ENCODE measurements around the gene DHX36.

DHX36 gene

GRCh38 chr3:154285221-154285620 lies 39.1 kb downstream of the DHX36 start:
- no peak overlapping the region for H3K27ac ChIP-seq (ENCODE audit: low read depth, low read length)
- H3K36me3 ChIP-seq (ENCODE audit: insufficient read depth, low read length), result peaks cover 100% of the 10 kb centered on the region
- H3K4me1 ChIP-seq (ENCODE audit: insufficient read depth, low read length), result no peaks in the 10 kb centered on the region
- H3K9ac ChIP-seq (ENCODE audit: low read depth, low read length), result no peak overlapping the region
- no peaks in the 10 kb centered on the region for H3K9me3 ChIP-seq (ENCODE audit: insufficient read depth, low read depth, low read length)
- H3K4me3 ChIP-seq (ENCODE audit: low read length), result no peak overlapping the region
- no peaks in the 10 kb centered on the region for H3K27me3 ChIP-seq (ENCODE audit: insufficient read depth, low read length)
- 92% methylated on average over 2 of the region's 2 CpGs for WGBS

- Histone ChIP-seq H3K4me3 (ENCODE audit: low read length) (no peak overlapping the region), H3K9ac (ENCODE audit: low read depth, low read length) (no peak overlapping the region), H3K36me3 (ENCODE audit: insufficient read depth, low read length) (peaks cover 100% of the 10 kb centered on the region), H3K4me1 (ENCODE audit: insufficient read depth, low read length) (no peaks in the 10 kb centered on the region), H3K9me3 (ENCODE audit: insufficient read depth, low read depth, low read length) (no peaks in the 10 kb centered on the region), H3K27me3 (ENCODE audit: insufficient read depth, low read length) (no peaks in the 10 kb centered on the region), H3K27ac (ENCODE audit: low read depth, low read length) (no peak overlapping the region)
- WGBS, result no CpG with 5 or more reads among the region's 1 CpG
Measured at GRCh38 chr3:154280161-154280560, 44.1 kb downstream of the DHX36 start.

GRCh38 chr3:154275965-154276364 lies 48.3 kb downstream of the DHX36 start:
- Histone ChIP-seq H3K27me3 (ENCODE audit: insufficient read depth, low read length) (no peaks in the 10 kb centered on the region), H3K4me1 (ENCODE audit: insufficient read depth, low read length) (no peaks in the 10 kb centered on the region), H3K9me3 (ENCODE audit: insufficient read depth, low read depth, low read length) (no peaks in the 10 kb centered on the region), H3K27ac (ENCODE audit: low read depth, low read length) (no peak overlapping the region), H3K4me3 (ENCODE audit: low read length) (no peak overlapping the region), H3K9ac (ENCODE audit: low read depth, low read length) (no peak overlapping the region), H3K36me3 (ENCODE audit: insufficient read depth, low read length) (peaks cover 100% of the 10 kb centered on the region)
- 96% methylated on average over 2 of the region's 2 CpGs for WGBS

GRCh38 chr3:154275292-154275691 lies 49.0 kb downstream of the DHX36 start:
- Histone ChIP-seq H3K9me3 (ENCODE audit: insufficient read depth, low read depth, low read length) (no peaks in the 10 kb centered on the region; the same call in 1 of the 2 replicates), H3K27ac (ENCODE audit: low read depth, low read length) (no peak overlapping the region), H3K36me3 (ENCODE audit: insufficient read depth, low read length) (peaks cover 99% of the 10 kb centered on the region), H3K4me3 (ENCODE audit: low read length) (no peak overlapping the region), H3K4me1 (ENCODE audit: insufficient read depth, low read length) (no peaks in the 10 kb centered on the region), H3K27me3 (ENCODE audit: insufficient read depth, low read length) (no peaks in the 10 kb centered on the region), H3K9ac (ENCODE audit: low read depth, low read length) (no peak overlapping the region)
- 98% methylated on average over 2 of the region's 2 CpGs for WGBS

- Histone ChIP-seq H3K9ac (ENCODE audit: low read depth, low read length) (no peak overlapping the region), H3K36me3 (ENCODE audit: insufficient read depth, low read length) (peaks cover 99% of the 10 kb centered on the region), H3K9me3 (ENCODE audit: insufficient read depth, low read depth, low read length) (no peaks in the 10 kb centered on the region; the same call in 1 of the 2 replicates), H3K27ac (ENCODE audit: low read depth, low read length) (no peak overlapping the region), H3K4me3 (ENCODE audit: low read length) (no peak overlapping the region), H3K27me3 (ENCODE audit: insufficient read depth, low read length) (no peaks in the 10 kb centered on the region), H3K4me1 (ENCODE audit: insufficient read depth, low read length) (no peaks in the 10 kb centered on the region)
- 90% methylated on average over 2 of the region's 2 CpGs for WGBS
Measured at GRCh38 chr3:154274348-154274747, 49.9 kb downstream of the DHX36 start.

GRCh38 chr3:154273381-154273780 lies 50.9 kb downstream of the DHX36 start:
- no peak overlapping the region for H3K27ac ChIP-seq (ENCODE audit: low read depth, low read length)
- WGBS, result 92% methylated on average over 2 of the region's 2 CpGs
- peaks cover 4% of the 10 kb centered on the region; the same call in 1 of the 2 replicates for H3K9me3 ChIP-seq (ENCODE audit: insufficient read depth, low read depth, low read length)
- H3K27me3 ChIP-seq (ENCODE audit: insufficient read depth, low read length), result no peaks in the 10 kb centered on the region
- no peaks in the 10 kb centered on the region for H3K4me1 ChIP-seq (ENCODE audit: insufficient read depth, low read length)
- no peak overlapping the region for H3K4me3 ChIP-seq (ENCODE audit: low read length)
- H3K36me3 ChIP-seq (ENCODE audit: insufficient read depth, low read length), result peaks cover 99% of the 10 kb centered on the region
- H3K9ac ChIP-seq (ENCODE audit: low read depth, low read length), result no peak overlapping the region

GRCh38 chr3:154254527-154254926 lies 69.8 kb downstream of the DHX36 start:
- H3K4me3 ChIP-seq (ENCODE audit: low read length), result no peak overlapping the region
- 92% methylated on average over 8 of the region's 8 CpGs for WGBS
- peaks cover 67% of the 10 kb centered on the region for H3K36me3 ChIP-seq (ENCODE audit: insufficient read depth, low read length)
- H3K4me1 ChIP-seq (ENCODE audit: insufficient read depth, low read length), result no peaks in the 10 kb centered on the region
- no peaks in the 10 kb centered on the region for H3K27me3 ChIP-seq (ENCODE audit: insufficient read depth, low read length)
- H3K27ac ChIP-seq (ENCODE audit: low read depth, low read length), result no peak overlapping the region
- H3K9ac ChIP-seq (ENCODE audit: low read depth, low read length), result no peak overlapping the region
- peaks cover 5% of the 10 kb centered on the region; the same call in 1 of the 2 replicates for H3K9me3 ChIP-seq (ENCODE audit: insufficient read depth, low read depth, low read length)

GRCh38 chr3:154252759-154253638 lies 71.3 kb downstream of the DHX36 start:
- H3K36me3 ChIP-seq (ENCODE audit: insufficient read depth, low read length), result peaks cover 51% of the 10 kb centered on the region
- 12% methylated on average over 11 of the region's 11 CpGs for WGBS
- H3K27ac ChIP-seq (ENCODE audit: low read depth, low read length), result no peak overlapping the region

GRCh38 chr3:154251610-154252009 lies 72.7 kb downstream of the DHX36 start:
- H3K4me1 ChIP-seq (ENCODE audit: insufficient read depth, low read length), result peaks cover 13% of the 10 kb centered on the region
- H3K4me3 ChIP-seq (ENCODE audit: low read length), result no peak overlapping the region
- H3K9ac ChIP-seq (ENCODE audit: low read depth, low read length), result no peak overlapping the region
- no peaks in the 10 kb centered on the region for H3K27me3 ChIP-seq (ENCODE audit: insufficient read depth, low read length)
- peaks cover 37% of the 10 kb centered on the region for H3K36me3 ChIP-seq (ENCODE audit: insufficient read depth, low read length)
- no peak overlapping the region for H3K27ac ChIP-seq (ENCODE audit: low read depth, low read length)
- no peaks in the 10 kb centered on the region for H3K9me3 ChIP-seq (ENCODE audit: insufficient read depth, low read depth, low read length)
- WGBS, result 92% methylated on average over 3 of the region's 3 CpGs

More at GRCh38 chr3:154252759-154253638, 71.3 kb downstream of the DHX36 start:
- H3K27me3 ChIP-seq (ENCODE audit: insufficient read depth, low read length), result no peaks in the 10 kb centered on the region
- H3K4me3 ChIP-seq (ENCODE audit: low read length), result no peak overlapping the region
- H3K9ac ChIP-seq (ENCODE audit: low read depth, low read length), result no peak overlapping the region
- H3K4me1 ChIP-seq (ENCODE audit: insufficient read depth, low read length), result peaks cover 4% of the 10 kb centered on the region
- H3K9me3 ChIP-seq (ENCODE audit: insufficient read depth, low read depth, low read length), result no peaks in the 10 kb centered on the region

- WGBS, result 95% methylated on average over 4 of the region's 4 CpGs
- Histone ChIP-seq H3K4me1 (ENCODE audit: insufficient read depth, low read length) (peaks cover 13% of the 10 kb centered on the region), H3K9me3 (ENCODE audit: insufficient read depth, low read depth, low read length) (no peaks in the 10 kb centered on the region), H3K4me3 (ENCODE audit: low read length) (no peak overlapping the region), H3K27ac (ENCODE audit: low read depth, low read length) (no peak overlapping the region), H3K9ac (ENCODE audit: low read depth, low read length) (no peak overlapping the region), H3K36me3 (ENCODE audit: insufficient read depth, low read length) (peaks cover 29% of the 10 kb centered on the region), H3K27me3 (ENCODE audit: insufficient read depth, low read length) (no peaks in the 10 kb centered on the region)
Measured at GRCh38 chr3:154250291-154250690, 74.0 kb downstream of the DHX36 start.

- H3K9me3 ChIP-seq (ENCODE audit: insufficient read depth, low read depth, low read length), result no peaks in the 10 kb centered on the region
- peak overlapping the region; percentile 16; the same call in 1 of the 2 replicates for H3K27ac ChIP-seq (ENCODE audit: low read depth, low read length)
- no peak overlapping the region for H3K4me3 ChIP-seq (ENCODE audit: low read length)
- 100% methylated on average over 1 of the region's 2 CpGs for WGBS
- no peaks in the 10 kb centered on the region for H3K27me3 ChIP-seq (ENCODE audit: insufficient read depth, low read length)
- H3K4me1 ChIP-seq (ENCODE audit: insufficient read depth, low read length), result peaks cover 19% of the 10 kb centered on the region
- peaks cover 16% of the 10 kb centered on the region for H3K36me3 ChIP-seq (ENCODE audit: insufficient read depth, low read length)
- peak overlapping the region; percentile 1; the same call in 1 of the 2 replicates for H3K9ac ChIP-seq (ENCODE audit: low read depth, low read length)
Measured at GRCh38 chr3:154247806-154248415, 76.4 kb downstream of the DHX36 start.
